Fibroblast of lung (primary cell): ENCODE measurements around the gene CC2D2A. TPM values are rescaled to one million over a fixed set of nuclear protein-coding genes. Genes with fewer than 3 reads are reported as not detected.

Source experiments
- DNase-seq, 2 donors: peaks; one replicate each; pipeline versions ENCODE4 v3.0.0 to v3.0.0-alpha.2; 2010; ENCODE audit warnings: low read depth in 2 of 2
- H2AFZ ChIP-seq: 2 replicates; pipeline ENCODE4 v1.5.1; 2012; ENCODE audit warnings: low read length, control low read depth, inconsistent platforms
- H3K27ac ChIP-seq: 2 replicates; pipeline ENCODE4 v1.5.1; 2011; ENCODE audit warnings: low read length, control low read depth; ENCODE audit not compliant: insufficient read depth
- H3K27me3 ChIP-seq: 2 replicates; pipeline ENCODE4 v1.5.1; 2011; ENCODE audit warnings: mild to moderate bottlenecking, low read length; ENCODE audit not compliant: control insufficient read depth, insufficient read depth
- H3K36me3 ChIP-seq: 2 replicates; pipeline ENCODE4 v1.5.1; 2011; ENCODE audit warnings: low read length; ENCODE audit not compliant: control insufficient read depth, insufficient read depth
- H3K4me1 ChIP-seq: 2 replicates; pipeline ENCODE4 v1.5.1; 2011; ENCODE audit warnings: low read length; ENCODE audit not compliant: control insufficient read depth, insufficient read depth; ENCODE audit errors: extremely low read depth
- H3K4me2 ChIP-seq: 2 replicates; pipeline ENCODE4 v1.5.1; 2011; ENCODE audit warnings: low read length, control low read depth; ENCODE audit not compliant: insufficient read depth; ENCODE audit errors: extremely low read depth
- H3K4me3 ChIP-seq, 4 experiments: fragments of 200-600 bp in 1 of 4; sonication (generic) in 1 of 4; replicated peaks in 1 of 4; 2 replicates each; pipeline ENCODE4 v1.5.1; 2011 to 2016; ENCODE audit warnings: low read length in 4 of 4, low read depth in 3 of 4, mild to moderate bottlenecking in 3 of 4, control low read depth in 2 of 4, inconsistent platforms in 1 of 4, mixed read lengths in 1 of 4; ENCODE audit not compliant: insufficient read depth in 1 of 4; ENCODE audit errors: control extremely low read depth in 1 of 4
- H3K79me2 ChIP-seq: 2 replicates; pipeline ENCODE4 v1.5.1; 2012; ENCODE audit warnings: mild to moderate bottlenecking, low read length, inconsistent platforms; ENCODE audit not compliant: control insufficient read depth, insufficient read depth
- H3K9ac ChIP-seq: 2 replicates; pipeline ENCODE4 v1.5.1; 2011; ENCODE audit warnings: mild to moderate bottlenecking, low read length, control low read depth; ENCODE audit not compliant: insufficient read depth
- H3K9me3 ChIP-seq: 2 replicates; pipeline ENCODE4 v1.5.1; 2012; ENCODE audit warnings: low read depth, low read length; ENCODE audit not compliant: control insufficient read depth, insufficient read depth
- H4K20me1 ChIP-seq: 2 replicates; pipeline ENCODE4 v1.5.1; 2011; ENCODE audit warnings: low read length; ENCODE audit not compliant: control insufficient read depth, insufficient read depth; ENCODE audit errors: extremely low read depth
- CTCF ChIP-seq, 2 donors: IDR thresholded peaks in 1 of 2; conservative IDR thresholded peaks in 1 of 2; 1 replicate in 1 of 2; 2 replicates in 1 of 2; pipeline ENCODE4 v1.5.1; 2011 to 2012; ENCODE audit warnings: low read length in 2 of 2, control low read depth in 1 of 2, inconsistent platforms in 1 of 2, low read depth in 1 of 2, mild to moderate bottlenecking in 1 of 2
- EZH2 ChIP-seq: IDR thresholded peaks from 2 replicates; pipeline ENCODE4 v1.5.1; 2012; ENCODE audit warnings: low read length, control low read depth, mild to moderate bottlenecking; ENCODE audit errors: missing control alignments
- polyA plus RNA-seq, 2 donors: library from polyadenylated mRNA; depleted of rRNA in 1 of 2; stranded (reverse) in 1 of 2; unstranded in 1 of 2; fragments of >200 nt; gene quantifications; 2 replicates each; pipeline ENCODE4 v1.2.1, GENCODE V29; 2011 to 2012; ENCODE audit warnings: missing spikeins in 1 of 2
- total RNA-seq: library from RNA; depleted of rRNA; stranded (reverse); fragments of >200 nt; gene quantifications from 2 replicates; pipeline ENCODE4 v1.2.1, GENCODE V29; 2014

The CC2D2A gene
- total and polyA plus RNA-seq, 2 donors (not counting 1 experiment from before 2014, with no cell fraction given) = 30.9 to 41.6 TPM

- no peak overlapping the region for H3K4me3 ChIP-seq
- no peak for TF ChIP-seq EZH2
- TF ChIP-seq CTCF (conservative IDR thresholded peaks at IDR 0.05 in 1 of 2, IDR thresholded peaks at IDR 0.05 in 1 of 2; ENCODE audit: low read depth in 1 of 2, low read length in 2 of 2) = no peak
- no peak overlapping the region for H3K9ac ChIP-seq
- no peaks in the 10 kb centered on the region for H4K20me1 ChIP-seq
- H3K9me3 ChIP-seq = no peaks in the 10 kb centered on the region
- H3K79me2 ChIP-seq = no peaks in the 10 kb centered on the region
- H3K27ac ChIP-seq = no peak overlapping the region
- no peak overlapping the region for H3K4me2 ChIP-seq
- DNase-seq = no peak
- no peak overlapping the region for H2AFZ ChIP-seq
- no peaks in the 10 kb centered on the region for H3K4me1 ChIP-seq
- no peaks in the 10 kb centered on the region for H3K27me3 ChIP-seq
- H3K36me3 ChIP-seq = peaks cover 4% of the 10 kb centered on the region
These were observed 83.1 kb downstream of the CC2D2A start for GRCh38 chr4:15552557-15553362.

- Histone ChIP-seq H3K27ac (no peak overlapping the region), H3K9ac (no peak overlapping the region), H2AFZ (no peak overlapping the region), H3K4me2 (no peak overlapping the region), H3K4me1 (no peaks in the 10 kb centered on the region), H4K20me1 (no peaks in the 10 kb centered on the region), H3K79me2 (no peaks in the 10 kb centered on the region), H3K4me3 (no peak overlapping the region), H3K27me3 (no peaks in the 10 kb centered on the region), H3K36me3 (peaks cover 5% of the 10 kb centered on the region), H3K9me3 (no peaks in the 10 kb centered on the region)
- TF ChIP-seq CTCF (conservative IDR thresholded peaks at IDR 0.05 in 1 of 2, IDR thresholded peaks at IDR 0.05 in 1 of 2; ENCODE audit: low read depth in 1 of 2, low read length in 2 of 2) (no peak), EZH2 (no peak)
- DNase-seq = no peak
These were observed 86.9 kb downstream of the CC2D2A start for GRCh38 chr4:15556511-15557092.

GRCh38 chr4:15557786-15558550 lies 88.3 kb downstream of the CC2D2A start:
- Histone ChIP-seq H3K4me2 (no peak overlapping the region), H4K20me1 (no peaks in the 10 kb centered on the region), H3K9ac (no peak overlapping the region)

More at GRCh38 chr4:15557786-15558550, 88.3 kb downstream of the CC2D2A start:
- Histone ChIP-seq H3K27ac (no peak overlapping the region), H3K27me3 (no peaks in the 10 kb centered on the region), H3K4me1 (no peaks in the 10 kb centered on the region), H2AFZ (no peak overlapping the region), H3K79me2 (no peaks in the 10 kb centered on the region), H3K9me3 (no peaks in the 10 kb centered on the region), H3K4me3 (no peak overlapping the region), H3K36me3 (peaks cover 6% of the 10 kb centered on the region)
- TF ChIP-seq EZH2 (no peak), CTCF (conservative IDR thresholded peaks at IDR 0.05 in 1 of 2, IDR thresholded peaks at IDR 0.05 in 1 of 2; ENCODE audit: low read depth in 1 of 2, low read length in 2 of 2) (no peak)
- DNase-seq = no peak
